HEK293 (cell line): ENCODE data around the gene KLC1.
"Not testable (repeated sequence)": the region's sequence is repeated elsewhere in the genome, so short reads cannot be mapped to it uniquely, and the experiment has no call there.

Experiments used
- CTCF ChIA-PET: fragments of 350-600 bp; formaldehyde crosslinking; extraction: SDS; loops from one replicate; lab custom pipeline; 2021; ENCODE audit warnings: antibody characterized with exemption; lab: Yijun Ruan, JAX
- POLR2A ChIA-PET: fragments of 300-600 bp; formaldehyde crosslinking; extraction: SDS; loops from one replicate; lab custom pipeline; 2020; ENCODE audit warnings: antibody characterized with exemption, inconsistent platforms; lab: Yijun Ruan, JAX
- H3K27ac ChIP-seq: fragments of 200-500 bp; sonication (Bioruptor generic); 2 replicates; pipeline ENCODE4 v1.5.1; 2014; ENCODE audit warnings: low read depth, low read length, control low read depth, inconsistent platforms; ENCODE audit errors: extremely low read depth
- H3K36me3 ChIP-seq, 2 experiments: fragments of 200-500 bp in 1 of 2; sonication (Bioruptor generic) in 1 of 2; 1 replicate in 1 of 2; 2 replicates in 1 of 2; pipeline ENCODE4 v1.5.1; 2014 to 2017; ENCODE audit warnings: inconsistent platforms in 2 of 2, low read length in 2 of 2; ENCODE audit not compliant: control insufficient read depth in 2 of 2, insufficient read depth in 1 of 2
- H3K4me1 ChIP-seq: fragments of 200-500 bp; sonication (Bioruptor generic); 2 replicates; pipeline ENCODE4 v1.5.1; 2014; ENCODE audit warnings: mild to moderate bottlenecking, low read length, inconsistent platforms; ENCODE audit not compliant: control insufficient read depth, insufficient read depth
- H3K4me3 ChIP-seq: 2 replicates; pipeline ENCODE4 v1.5.1; 2011; ENCODE audit warnings: low read depth, mild to moderate bottlenecking, control low read depth, low read length, moderate library complexity
- H3K9me3 ChIP-seq: fragments of 200-500 bp; sonication (Bioruptor generic); 2 replicates; pipeline ENCODE4 v1.5.1; 2014; ENCODE audit warnings: low read depth, low read length, inconsistent platforms; ENCODE audit not compliant: control insufficient read depth, insufficient read depth
- HOXC10 ChIP-seq: sonication (generic); formaldehyde crosslinking; IDR thresholded peaks from 2 replicates; pipeline ENCODE4 v1.8.1; 2023; ENCODE audit warnings: mild to moderate bottlenecking, missing genetic modification reagents
- KLF8 ChIP-seq: fragments of 450-650 bp; formaldehyde crosslinking; IDR thresholded peaks from 2 replicates; pipeline ENCODE4 v1.5.1; 2016; ENCODE audit warnings: missing biosample characterization, missing genetic modification characterization
- MYNN ChIP-seq: fragments of 450-650 bp; formaldehyde crosslinking; IDR thresholded peaks from 2 replicates; pipeline ENCODE4 v1.5.1; 2016; ENCODE audit warnings: missing biosample characterization, missing genetic modification characterization, borderline replicate concordance
- ZBTB8A ChIP-seq: fragments of 450-650 bp; formaldehyde crosslinking; IDR thresholded peaks from 2 replicates; pipeline ENCODE4 v1.5.1; 2016; ENCODE audit warnings: missing biosample characterization, missing genetic modification characterization
- ZFHX2 ChIP-seq: fragments of 450-650 bp; formaldehyde crosslinking; conservative IDR thresholded peaks from 2 replicates; pipeline ENCODE4 v1.5.1; 2016; ENCODE audit warnings: missing biosample characterization, missing genetic modification characterization
- ZNF324 ChIP-seq: fragments of 450-650 bp; formaldehyde crosslinking; IDR thresholded peaks from 2 replicates; pipeline ENCODE4 v1.5.1; 2016; ENCODE audit warnings: missing biosample characterization, missing genetic modification characterization
- ZNF426 ChIP-seq: fragments of 450-650 bp; formaldehyde crosslinking; IDR thresholded peaks from 2 replicates; pipeline ENCODE4 v1.5.1; 2017; ENCODE audit warnings: missing biosample characterization, missing genetic modification characterization, mild to moderate bottlenecking, inconsistent platforms, moderate library complexity
- TF ChIP-seq, protein P1 (sequence below): fragments of 450-650 bp; formaldehyde crosslinking; IDR thresholded peaks from 2 replicates; pipeline ENCODE4 v1.5.1; 2016; ENCODE audit warnings: missing biosample characterization, missing genetic modification characterization
- TF ChIP-seq, protein P2 (sequence below): fragments of 450-650 bp; formaldehyde crosslinking; IDR thresholded peaks from 2 replicates; pipeline ENCODE4 v1.5.1; 2016; ENCODE audit warnings: missing biosample characterization, missing genetic modification characterization
- TF ChIP-seq, protein P3 (sequence below): fragments of 450-650 bp; formaldehyde crosslinking; IDR thresholded peaks from 2 replicates; pipeline ENCODE4 v1.5.1; 2016; ENCODE audit warnings: missing biosample characterization, missing genetic modification characterization
- TF ChIP-seq, protein P4 (sequence below): fragments of 450-650 bp; formaldehyde crosslinking; IDR thresholded peaks from 2 replicates; pipeline ENCODE4; 2016; ENCODE audit warnings: missing biosample characterization, missing genetic modification characterization

Gene KLC1

DNA sequence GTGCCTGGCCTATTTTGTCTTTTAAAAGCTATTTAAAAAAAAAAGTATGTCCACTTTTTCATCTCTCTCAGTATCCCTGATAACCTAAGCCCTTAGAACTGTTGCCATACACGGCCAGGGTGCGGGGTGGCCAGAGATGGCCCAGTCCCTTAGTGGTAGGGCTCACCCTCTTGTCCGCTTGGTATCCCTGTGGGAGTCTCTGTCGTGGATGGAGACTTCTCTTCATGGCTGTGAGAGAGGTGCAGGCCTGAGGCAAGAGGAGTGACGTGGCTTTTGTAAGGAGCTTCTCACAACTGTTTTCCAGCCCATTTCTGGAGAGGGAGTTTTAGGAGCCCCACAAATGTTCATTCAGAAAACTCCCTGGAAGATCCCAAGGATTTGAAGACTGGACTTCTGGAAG lies 59.4 kb downstream of the KLC1 start (continued):
- TF ChIP-seq, protein P1, sequence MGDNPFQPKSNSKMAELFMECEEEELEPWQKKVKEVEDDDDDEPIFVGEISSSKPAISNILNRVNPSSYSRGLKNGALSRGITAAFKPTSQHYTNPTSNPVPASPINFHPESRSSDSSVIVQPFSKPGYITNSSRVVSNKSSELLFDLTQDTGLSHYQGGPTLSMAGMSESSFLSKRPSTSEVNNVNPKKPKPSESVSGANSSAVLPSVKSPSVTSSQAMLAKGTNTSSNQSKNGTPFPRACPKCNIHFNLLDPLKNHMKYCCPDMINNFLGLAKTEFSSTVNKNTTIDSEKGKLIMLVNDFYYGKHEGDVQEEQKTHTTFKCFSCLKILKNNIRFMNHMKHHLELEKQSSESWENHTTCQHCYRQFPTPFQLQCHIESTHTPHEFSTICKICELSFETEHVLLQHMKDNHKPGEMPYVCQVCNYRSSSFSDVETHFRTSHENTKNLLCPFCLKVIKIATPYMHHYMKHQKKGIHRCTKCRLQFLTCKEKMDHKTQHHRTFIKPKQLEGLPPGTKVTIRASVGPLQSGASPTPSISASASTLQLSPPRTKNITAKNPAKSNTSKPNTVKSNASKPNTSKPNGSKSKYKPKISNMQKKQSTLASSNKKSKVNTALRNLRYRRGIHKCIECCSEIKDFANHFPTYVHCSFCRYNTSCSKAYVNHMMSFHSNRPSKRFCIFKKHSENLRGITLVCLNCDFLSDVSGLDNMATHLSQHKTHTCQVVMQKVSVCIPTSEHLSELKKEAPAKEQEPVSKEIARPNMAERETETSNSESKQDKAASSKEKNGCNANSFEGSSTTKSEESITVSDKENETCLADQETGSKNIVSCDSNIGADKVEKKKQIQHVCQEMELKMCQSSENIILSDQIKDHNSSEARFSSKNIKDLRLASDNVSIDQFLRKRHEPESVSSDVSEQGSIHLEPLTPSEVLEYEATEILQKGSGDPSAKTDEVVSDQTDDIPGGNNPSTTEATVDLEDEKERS (tag by site-specific recombination) = no peak
- TF ChIP-seq, all 188 proteins: peak for 0

DNA sequence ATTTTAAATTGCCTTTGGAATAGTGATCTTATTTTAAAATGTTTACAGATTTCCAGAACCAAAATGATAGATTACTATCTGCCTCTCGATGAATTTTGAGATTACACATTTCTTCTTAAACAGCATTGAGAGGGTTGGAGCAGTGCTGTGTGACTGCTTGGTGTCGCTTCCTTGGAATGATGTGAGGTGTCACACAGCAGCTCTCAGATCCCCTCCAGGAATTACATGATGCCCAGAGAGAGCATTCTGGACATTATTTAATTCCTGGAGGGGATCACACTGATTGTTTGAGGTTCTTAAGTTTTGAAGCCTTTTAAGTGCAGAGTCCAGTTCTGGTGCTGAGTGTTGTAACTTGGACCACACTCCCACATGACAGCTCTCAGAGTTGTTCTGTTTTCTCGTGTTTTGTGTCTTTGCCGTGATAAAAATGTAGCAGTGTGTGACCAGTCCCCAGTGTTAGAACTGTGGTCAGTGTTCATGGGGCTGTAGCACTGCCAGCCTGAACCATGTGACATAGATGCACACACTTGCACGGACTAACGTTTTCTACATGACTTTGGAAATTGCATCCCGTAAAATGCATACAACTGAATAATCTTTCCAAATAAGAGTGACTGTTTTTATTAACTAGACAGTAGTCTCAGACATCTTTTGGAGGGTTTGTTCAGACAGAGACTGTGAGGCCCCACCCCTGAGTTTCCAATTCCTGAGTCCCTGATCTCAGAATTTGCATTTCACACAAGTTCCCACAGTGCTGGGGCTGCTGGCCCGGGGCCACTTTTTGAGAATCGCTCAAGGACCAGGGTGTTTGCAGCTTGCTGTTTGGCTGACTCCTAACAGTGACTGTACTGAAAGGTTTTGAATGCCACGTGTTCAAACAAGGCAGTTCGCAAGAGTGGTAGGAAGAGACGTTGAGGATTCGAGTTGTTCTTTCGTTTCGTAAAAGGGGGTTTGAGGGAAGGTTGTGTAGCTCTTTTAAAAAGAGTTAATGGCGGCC lies 60.2 kb downstream of the KLC1 start:
- Histone ChIP-seq H3K4me3 (no peak overlapping the region), H3K36me3 (peaks cover 22 to 82% of the 10 kb centered on the region in 2 experiments)
- TF ChIP-seq ZNF324 (tag by site-specific recombination) (no peak), ZBTB8A (tag by site-specific recombination) (no peak), ZNF426 (tag by site-specific recombination) (no peak), HOXC10 (CRISPR knock-in tag) (no peak), ZFHX2 (no peak), KLF8 (tag by site-specific recombination) (no peak)
- TF ChIP-seq, protein P2, sequence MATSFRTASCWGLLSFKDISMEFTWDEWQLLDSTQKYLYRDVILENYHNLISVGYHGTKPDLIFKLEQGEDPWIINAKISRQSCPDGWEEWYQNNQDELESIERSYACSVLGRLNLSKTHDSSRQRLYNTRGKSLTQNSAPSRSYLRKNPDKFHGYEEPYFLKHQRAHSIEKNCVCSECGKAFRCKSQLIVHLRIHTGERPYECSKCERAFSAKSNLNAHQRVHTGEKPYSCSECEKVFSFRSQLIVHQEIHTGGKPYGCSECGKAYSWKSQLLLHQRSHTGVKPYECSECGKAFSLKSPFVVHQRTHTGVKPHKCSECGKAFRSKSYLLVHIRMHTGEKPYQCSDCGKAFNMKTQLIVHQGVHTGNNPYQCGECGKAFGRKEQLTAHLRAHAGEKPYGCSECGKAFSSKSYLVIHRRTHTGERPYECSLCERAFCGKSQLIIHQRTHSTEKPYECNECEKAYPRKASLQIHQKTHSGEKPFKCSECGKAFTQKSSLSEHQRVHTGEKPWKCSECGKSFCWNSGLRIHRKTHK (tag by site-specific recombination) = no peak
- TF ChIP-seq, protein P3, sequence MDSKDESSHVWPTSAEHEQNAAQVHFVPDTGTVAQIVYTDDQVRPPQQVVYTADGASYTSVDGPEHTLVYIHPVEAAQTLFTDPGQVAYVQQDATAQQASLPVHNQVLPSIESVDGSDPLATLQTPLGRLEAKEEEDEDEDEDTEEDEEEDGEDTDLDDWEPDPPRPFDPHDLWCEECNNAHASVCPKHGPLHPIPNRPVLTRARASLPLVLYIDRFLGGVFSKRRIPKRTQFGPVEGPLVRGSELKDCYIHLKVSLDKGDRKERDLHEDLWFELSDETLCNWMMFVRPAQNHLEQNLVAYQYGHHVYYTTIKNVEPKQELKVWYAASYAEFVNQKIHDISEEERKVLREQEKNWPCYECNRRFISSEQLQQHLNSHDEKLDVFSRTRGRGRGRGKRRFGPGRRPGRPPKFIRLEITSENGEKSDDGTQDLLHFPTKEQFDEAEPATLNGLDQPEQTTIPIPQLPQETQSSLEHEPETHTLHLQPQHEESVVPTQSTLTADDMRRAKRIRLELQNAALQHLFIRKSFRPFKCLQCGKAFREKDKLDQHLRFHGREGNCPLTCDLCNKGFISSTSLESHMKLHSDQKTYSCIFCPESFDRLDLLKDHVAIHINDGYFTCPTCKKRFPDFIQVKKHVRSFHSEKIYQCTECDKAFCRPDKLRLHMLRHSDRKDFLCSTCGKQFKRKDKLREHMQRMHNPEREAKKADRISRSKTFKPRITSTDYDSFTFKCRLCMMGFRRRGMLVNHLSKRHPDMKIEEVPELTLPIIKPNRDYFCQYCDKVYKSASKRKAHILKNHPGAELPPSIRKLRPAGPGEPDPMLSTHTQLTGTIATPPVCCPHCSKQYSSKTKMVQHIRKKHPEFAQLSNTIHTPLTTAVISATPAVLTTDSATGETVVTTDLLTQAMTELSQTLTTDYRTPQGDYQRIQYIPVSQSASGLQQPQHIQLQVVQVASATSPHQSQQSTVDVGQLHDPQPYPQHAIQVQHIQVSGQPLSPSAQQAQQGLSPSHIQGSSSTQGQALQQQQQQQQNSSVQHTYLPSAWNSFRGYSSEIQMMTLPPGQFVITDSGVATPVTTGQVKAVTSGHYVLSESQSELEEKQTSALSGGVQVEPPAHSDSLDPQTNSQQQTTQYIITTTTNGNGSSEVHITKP (tag by site-specific recombination) = 0 out of 2 replicates have a peak, but pooled peaks have one; percentile 29
- TF ChIP-seq, all 188 proteins: peak for 1
- ChIA-PET POLR2A (interaction anchor here (0.6 kb wide), 1 partner anchor 231 kb away, joined by 4 read pairs; no protein-coding TSS in a partner anchor), CTCF (no interaction called here)
- no peaks in the 10 kb centered on the region for H3K9me3 ChIP-seq
- H3K27ac ChIP-seq = no peak overlapping the region
- no peaks in the 10 kb centered on the region for H3K4me1 ChIP-seq

DNA sequence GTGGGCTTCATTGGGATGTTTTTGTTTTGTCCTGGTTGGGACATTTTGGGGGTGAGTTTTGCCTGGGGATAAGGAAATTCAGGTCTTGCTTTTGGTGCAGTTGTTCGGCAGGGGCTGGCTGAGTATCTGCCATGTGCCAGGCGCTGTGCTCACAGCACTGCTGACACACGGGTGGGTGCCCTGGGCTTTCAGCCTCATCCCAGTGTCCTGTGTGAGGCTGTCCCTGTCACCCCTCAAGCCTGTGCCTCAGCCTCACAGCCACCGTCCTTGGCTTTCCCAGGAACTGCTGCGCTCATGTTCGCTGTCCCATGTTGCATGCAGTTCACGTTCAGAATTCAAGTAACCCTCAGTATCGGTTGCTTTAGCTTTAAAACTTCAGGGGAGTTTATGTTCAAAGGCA lies 61.3 kb downstream of the KLC1 start:
- CTCF ChIA-PET = no interaction called here
- no peak overlapping the region for H3K27ac ChIP-seq
- H3K4me1 ChIP-seq = no peaks in the 10 kb centered on the region
- no peak for TF ChIP-seq MYNN (tag by site-specific recombination)
- TF ChIP-seq, protein P4, sequence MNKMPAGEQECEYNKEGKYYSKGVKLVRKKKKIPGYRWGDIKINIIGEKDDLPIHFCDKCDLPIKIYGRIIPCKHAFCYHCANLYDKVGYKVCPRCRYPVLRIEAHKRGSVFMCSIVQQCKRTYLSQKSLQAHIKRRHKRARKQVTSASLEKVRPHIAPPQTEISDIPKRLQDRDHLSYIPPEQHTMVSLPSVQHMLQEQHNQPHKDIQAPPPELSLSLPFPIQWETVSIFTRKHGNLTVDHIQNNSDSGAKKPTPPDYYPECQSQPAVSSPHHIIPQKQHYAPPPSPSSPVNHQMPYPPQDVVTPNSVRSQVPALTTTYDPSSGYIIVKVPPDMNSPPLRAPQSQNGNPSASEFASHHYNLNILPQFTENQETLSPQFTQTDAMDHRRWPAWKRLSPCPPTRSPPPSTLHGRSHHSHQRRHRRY (tag by site-specific recombination) = no peak
- POLR2A ChIA-PET = interaction anchor here (1.0 kb wide), 1 partner anchor 25 kb away, joined by 4 read pairs; the partner anchor contains the start of genes XRCC3 and ZFYVE21
- peaks cover 23 to 78% of the 10 kb centered on the region in 2 experiments for H3K36me3 ChIP-seq
- H3K4me3 ChIP-seq = no peak overlapping the region
- no peaks in the 10 kb centered on the region for H3K9me3 ChIP-seq

DNA sequence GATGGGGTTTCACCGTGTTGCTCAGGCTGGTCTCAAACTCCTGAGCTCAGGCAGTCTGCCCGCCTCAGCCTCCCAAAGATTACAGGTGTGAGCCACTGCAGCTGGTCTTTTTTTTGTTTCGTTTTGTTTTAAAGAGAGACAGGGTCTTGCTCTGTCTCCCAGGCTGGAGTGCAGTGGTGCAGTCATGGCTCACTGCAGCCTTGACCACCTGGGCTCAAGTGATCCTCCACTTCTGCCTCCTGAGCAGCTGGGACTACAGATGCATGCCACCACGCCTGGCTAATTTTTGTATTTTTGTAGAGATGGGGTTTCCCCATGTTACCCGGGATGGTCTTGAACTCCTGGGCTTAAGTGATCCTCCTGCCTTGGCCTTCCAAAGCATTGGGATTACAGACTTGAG lies 62.6 kb downstream of the KLC1 start:
- H3K9me3 ChIP-seq, H3K4me1 ChIP-seq, POLR2A ChIA-PET, H3K4me3 ChIP-seq, H3K27ac ChIP-seq: not testable (repeated sequence)
- CTCF ChIA-PET = interaction anchor here (0.6 to 1.4 kb wide), 3 partner anchors 12 to 134 kb away, joined by 3 read pairs; no protein-coding TSS in a partner anchor
- peaks cover 23 to 69% of the 10 kb centered on the region in 2 experiments for H3K36me3 ChIP-seq
